Parathyroid adenoma (tissue), 2 donors: ENCODE measurements around the gene JMJD4.

ENCODE experiments used
- H2AFZ ChIP-seq: fragments of 300-600 bp; sonication (generic); one replicate; pipeline ENCODE4 v1.7.0; 2017; ENCODE audit warnings: antibody characterized with exemption, mild to moderate bottlenecking
- H3K27ac ChIP-seq: fragments of 300-600 bp; sonication (generic); one replicate; pipeline ENCODE4 v1.7.0; 2017
- H3K27me3 ChIP-seq: fragments of 300-600 bp; sonication (generic); one replicate; pipeline ENCODE4 v1.7.0; 2017; ENCODE audit warnings: low read length; ENCODE audit not compliant: control insufficient read depth, insufficient read depth
- H3K36me3 ChIP-seq: fragments of 300-600 bp; sonication (generic); one replicate; pipeline ENCODE4 v1.7.0; 2017; ENCODE audit warnings: low read length; ENCODE audit not compliant: control insufficient read depth, insufficient read depth
- H3K4me1 ChIP-seq: fragments of 300-600 bp; sonication (generic); one replicate; pipeline ENCODE4 v1.7.0; 2017; ENCODE audit warnings: control low read depth
- H3K4me2 ChIP-seq: fragments of 300-600 bp; sonication (generic); one replicate; pipeline ENCODE4 v1.7.0; 2017; ENCODE audit warnings: low read length
- H3K4me3 ChIP-seq: fragments of 300-600 bp; sonication (generic); one replicate; pipeline ENCODE4 v1.7.0; 2017; ENCODE audit warnings: low read depth, low read length
- H3K79me2 ChIP-seq: fragments of 300-600 bp; sonication (generic); one replicate; pipeline ENCODE4 v1.7.0; 2017; ENCODE audit warnings: control low read depth
- H3K9ac ChIP-seq: fragments of 300-600 bp; sonication (generic); one replicate; pipeline ENCODE4 v1.7.0; 2017; ENCODE audit warnings: mild to moderate bottlenecking
- H3K9me3 ChIP-seq: fragments of 300-600 bp; sonication (generic); one replicate; pipeline ENCODE4 v1.7.0; 2017; ENCODE audit warnings: low read length; ENCODE audit not compliant: control insufficient read depth
- TF ChIP-seq, protein P1 (sequence below): fragments of 300-600 bp; sonication (generic); IDR thresholded peaks from one replicate; pipeline ENCODE4 v1.7.0; 2017; ENCODE audit warnings: antibody characterized with exemption, mild to moderate bottlenecking
- donor health status: primary hyperparathyroidism.

JMJD4 gene

DNA sequence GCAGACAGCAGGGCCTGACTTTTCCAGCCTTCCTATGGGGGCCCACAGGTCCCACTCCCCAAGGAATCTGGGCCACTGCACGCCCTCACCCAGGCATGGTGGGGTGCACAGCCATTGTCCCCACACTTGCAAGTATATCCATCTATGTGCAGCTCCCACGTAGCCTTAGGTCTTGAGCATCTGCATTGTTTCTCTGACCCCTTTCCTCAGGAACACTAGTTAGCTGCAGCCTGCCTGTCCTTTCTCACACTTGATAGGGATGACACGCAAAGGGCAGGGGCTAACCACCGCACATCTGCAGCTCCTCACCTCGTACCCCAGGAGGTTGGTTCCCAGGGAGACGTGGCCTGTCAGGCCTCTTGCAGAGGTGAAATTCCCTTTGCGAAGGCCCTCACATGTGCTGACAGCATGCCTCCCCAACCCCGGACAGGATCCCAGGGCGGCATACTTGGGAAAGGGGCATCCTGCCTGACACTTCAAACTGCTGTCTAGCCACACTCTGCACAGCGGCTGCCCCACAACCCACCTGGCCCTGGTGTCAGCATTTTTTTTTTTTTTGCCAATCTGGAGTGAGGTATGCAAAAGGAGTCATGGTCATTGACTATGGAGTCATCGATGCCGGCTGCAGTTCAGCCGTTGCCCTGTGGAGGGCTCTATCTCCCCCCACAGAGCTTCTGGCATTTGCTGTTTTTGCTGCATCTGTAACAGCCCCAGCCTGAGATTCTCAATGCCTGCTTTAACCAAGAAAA, 5.0 kb downstream of the JMJD4 start:
- Histone ChIP-seq H2AFZ (no peak overlapping the region), H3K79me2 (no peaks in the 10 kb centered on the region), H3K4me1 (peaks cover 13% of the 10 kb centered on the region), H3K27ac (no peak overlapping the region), H3K4me3 (no peak overlapping the region), H3K4me2 (no peak overlapping the region), H3K9ac (no peak overlapping the region), H3K36me3 (no peaks in the 10 kb centered on the region), H3K9me3 (no peaks in the 10 kb centered on the region), H3K27me3 (no peaks in the 10 kb centered on the region)
- TF ChIP-seq, protein P1, sequence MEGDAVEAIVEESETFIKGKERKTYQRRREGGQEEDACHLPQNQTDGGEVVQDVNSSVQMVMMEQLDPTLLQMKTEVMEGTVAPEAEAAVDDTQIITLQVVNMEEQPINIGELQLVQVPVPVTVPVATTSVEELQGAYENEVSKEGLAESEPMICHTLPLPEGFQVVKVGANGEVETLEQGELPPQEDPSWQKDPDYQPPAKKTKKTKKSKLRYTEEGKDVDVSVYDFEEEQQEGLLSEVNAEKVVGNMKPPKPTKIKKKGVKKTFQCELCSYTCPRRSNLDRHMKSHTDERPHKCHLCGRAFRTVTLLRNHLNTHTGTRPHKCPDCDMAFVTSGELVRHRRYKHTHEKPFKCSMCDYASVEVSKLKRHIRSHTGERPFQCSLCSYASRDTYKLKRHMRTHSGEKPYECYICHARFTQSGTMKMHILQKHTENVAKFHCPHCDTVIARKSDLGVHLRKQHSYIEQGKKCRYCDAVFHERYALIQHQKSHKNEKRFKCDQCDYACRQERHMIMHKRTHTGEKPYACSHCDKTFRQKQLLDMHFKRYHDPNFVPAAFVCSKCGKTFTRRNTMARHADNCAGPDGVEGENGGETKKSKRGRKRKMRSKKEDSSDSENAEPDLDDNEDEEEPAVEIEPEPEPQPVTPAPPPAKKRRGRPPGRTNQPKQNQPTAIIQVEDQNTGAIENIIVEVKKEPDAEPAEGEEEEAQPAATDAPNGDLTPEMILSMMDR = peak; percentile 54

- peak overlapping the region; percentile 62 for H3K4me3 ChIP-seq
- H3K27me3 ChIP-seq = no peaks in the 10 kb centered on the region
- H3K4me2 ChIP-seq = peak overlapping the region; percentile 94
- peak overlapping the region; percentile 57 for H3K27ac ChIP-seq
- H3K79me2 ChIP-seq = no peaks in the 10 kb centered on the region
- H3K36me3 ChIP-seq = no peaks in the 10 kb centered on the region
- peaks cover 13% of the 10 kb centered on the region for H3K4me1 ChIP-seq
- TF ChIP-seq, protein P1 = no peak
- peak overlapping the region; percentile 60 for H2AFZ ChIP-seq
- no peak overlapping the region for H3K9ac ChIP-seq
- H3K9me3 ChIP-seq = no peaks in the 10 kb centered on the region
These were observed 5.8 kb downstream of the JMJD4 start for GRCh38 chr1:227729144-227729880.

- TF ChIP-seq, protein P1 = no peak
- Histone ChIP-seq H2AFZ (peak overlapping the region; percentile 60), H3K79me2 (no peaks in the 10 kb centered on the region), H3K9ac (no peak overlapping the region), H3K4me3 (peak overlapping the region; percentile 62), H3K4me1 (peaks cover 13% of the 10 kb centered on the region), H3K36me3 (no peaks in the 10 kb centered on the region), H3K4me2 (peak overlapping the region; percentile 94), H3K9me3 (no peaks in the 10 kb centered on the region), H3K27ac (peak overlapping the region; percentile 57), H3K27me3 (no peaks in the 10 kb centered on the region)
These were observed 6.3 kb downstream of the JMJD4 start for GRCh38 chr1:227728892-227729143.

DNA sequence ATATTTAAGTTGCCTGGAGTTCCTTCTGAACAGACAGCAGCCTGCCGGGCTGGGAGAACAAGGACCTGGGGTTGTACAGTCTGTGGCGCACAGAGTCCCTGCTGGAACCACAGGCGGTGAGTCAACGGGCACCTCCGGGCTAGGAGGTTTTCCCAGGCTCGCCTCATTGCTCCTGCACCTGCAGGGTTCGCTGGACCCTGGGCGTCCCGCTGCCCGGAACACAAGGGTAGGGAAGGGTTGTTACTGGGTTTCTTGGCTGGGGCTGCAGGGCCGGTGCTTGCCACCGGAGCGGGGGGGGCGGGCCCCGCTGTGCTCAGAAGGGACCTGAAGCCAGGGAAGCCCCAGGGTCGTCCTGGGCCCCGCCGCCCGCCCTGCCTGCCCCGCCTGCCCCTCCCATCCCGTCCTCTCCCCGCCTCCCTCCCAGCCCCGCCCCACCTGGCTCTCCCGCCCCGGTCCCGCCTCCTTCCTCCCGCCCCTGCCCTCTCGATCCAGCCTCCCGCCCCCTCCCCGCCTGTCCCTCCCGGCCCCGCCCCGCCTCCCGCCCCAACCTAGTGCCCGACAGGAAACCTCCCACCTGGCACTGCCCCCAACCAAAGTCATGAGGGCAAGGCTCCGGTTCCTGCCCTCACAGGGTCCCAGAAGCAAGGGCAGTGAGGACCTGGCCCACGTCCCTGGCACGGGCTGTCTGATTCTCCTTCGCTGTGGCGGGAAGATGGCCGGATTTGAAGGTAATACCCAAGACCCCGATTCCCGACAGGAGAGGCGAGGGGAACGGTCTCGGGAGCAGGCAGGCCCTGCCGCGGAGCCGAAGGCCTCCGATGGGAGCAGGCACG, 6.8 kb downstream of the JMJD4 start:
- peak overlapping the region; percentile 62 for H3K4me3 ChIP-seq
- H2AFZ ChIP-seq = peak overlapping the region; percentile 67
- H3K27me3 ChIP-seq = no peaks in the 10 kb centered on the region
- peaks cover 13% of the 10 kb centered on the region for H3K4me1 ChIP-seq
- peak overlapping the region; percentile 94 for H3K4me2 ChIP-seq
- H3K27ac ChIP-seq = peak overlapping the region; percentile 57
- H3K36me3 ChIP-seq = no peaks in the 10 kb centered on the region
- no peaks in the 10 kb centered on the region for H3K79me2 ChIP-seq
- no peaks in the 10 kb centered on the region for H3K9me3 ChIP-seq
- H3K9ac ChIP-seq = no peak overlapping the region
- TF ChIP-seq, protein P1 = no peak
